Activated CD8-positive, alpha-beta T cell treated with anti-CD3 and anti-CD28 coated beads for 36 hours (primary cell): ENCODE results near the gene SENP1. TPM values are rescaled to one million over a fixed set of nuclear protein-coding genes. Genes with fewer than 3 reads are reported as not detected.
"Not testable (repeated sequence)": the region's sequence is repeated elsewhere in the genome, so short reads cannot be mapped to it uniquely, and the experiment has no call there.

Source experiments
- ATAC-seq: fragments of 200-7000 bp; cut with Tn5 transposase; one replicate; pipeline ENCODE4 v1.10.0; 2021; ENCODE audit warnings: mild to moderate bottlenecking, moderate library complexity
- CTCF ChIA-PET: fragments of 350-600 bp; sonication (Branson Sonifier 250); formaldehyde crosslinking; loops from one replicate; lab custom pipeline; 2021; ENCODE audit warnings: antibody characterized with exemption; lab: Charles Lee
- POLR2A ChIA-PET: fragments of 350-600 bp; sonication (Branson Sonifier 250); formaldehyde crosslinking; loops from one replicate; lab custom pipeline; 2021; ENCODE audit warnings: antibody characterized with exemption; lab: Charles Lee
- DNase-seq: peaks from one replicate; pipeline ENCODE4 v3.0.0-alpha.2; 2020
- H3K27ac Mint-ChIP-seq: one replicate; pipeline ENCODE4 v1.8.0; 2021; ENCODE audit warnings: mild to moderate bottlenecking, mixed read lengths
- H3K27me3 Mint-ChIP-seq: one replicate; pipeline ENCODE4 v1.8.0; 2021; ENCODE audit warnings: mixed read lengths
- H3K36me3 Mint-ChIP-seq: one replicate; pipeline ENCODE4 v1.8.0; 2021; ENCODE audit warnings: low read depth, mixed read lengths
- H3K4me1 Mint-ChIP-seq: one replicate; pipeline ENCODE4 v1.8.0; 2021; ENCODE audit warnings: low read depth, mixed read lengths
- H3K4me3 Mint-ChIP-seq: one replicate; pipeline ENCODE4 v1.8.0; 2021; ENCODE audit warnings: mild to moderate bottlenecking, moderate library complexity, mixed read lengths
- H3K9me3 Mint-ChIP-seq: one replicate; pipeline ENCODE4 v1.8.0; 2021; ENCODE audit warnings: mixed read lengths
- CTCF ChIP-seq: fragments of 200-600 bp; IDR thresholded peaks from one replicate; pipeline ENCODE4 v1.8.0; 2022; ENCODE audit warnings: antibody characterized with exemption, mild to moderate bottlenecking
- intact Hi-C: fragments of 100-400 bp; cut with micrococcal nuclease; formaldehyde crosslinking; loops from one replicate; pipeline ENCODE4 v1.10.0; 2022
- total RNA-seq, 2 experiments: library from RNA; stranded (reverse); gene quantifications; one replicate each; pipeline ENCODE4 v1.2.3, GENCODE V29; 2021

The SENP1 gene
- total RNA-seq, 2 experiments from 2014 or later = 39.8 to 40.2 TPM

GRCh38 chr12:48128800-48129199 lies 22.9 kb upstream of the SENP1 start:
- Mint-ChIP-seq H3K27me3 (no peaks in the 10 kb centered on the region), H3K27ac (no peak overlapping the region), H3K36me3 (peaks cover 31% of the 10 kb centered on the region), H3K9me3 (no peaks in the 10 kb centered on the region), H3K4me3 (no peak overlapping the region), H3K4me1 (peaks cover 3% of the 10 kb centered on the region)
- ATAC-seq = no peak
- no peak for TF ChIP-seq CTCF
- DNase-seq = no peak
- intact Hi-C loops = no loop called here
- ChIA-PET POLR2A (no interaction called here), CTCF (interaction anchor here (1.3 kb wide), 1 partner anchor 179 kb away, joined by 3 read pairs; no protein-coding TSS in a partner anchor)

- peaks cover 28% of the 10 kb centered on the region for H3K36me3 Mint-ChIP-seq
- CTCF ChIA-PET = interaction anchor here (0.9 to 1.2 kb wide), 2 partner anchors 10 to 37 kb away, joined by 3 to 4 read pairs; no protein-coding TSS in a partner anchor
Observed at GRCh38 chr12:48126953-48127630, 21.2 kb upstream of the SENP1 start.

GRCh38 chr12:48125985-48126384 lies 20.1 kb upstream of the SENP1 start:
- intact Hi-C loops = no loop called here
- Mint-ChIP-seq H3K27ac (no peak overlapping the region), H3K9me3 (no peaks in the 10 kb centered on the region), H3K36me3 (peaks cover 30% of the 10 kb centered on the region), H3K4me1 (peaks cover 4% of the 10 kb centered on the region), H3K27me3 (no peaks in the 10 kb centered on the region), H3K4me3 (no peak overlapping the region)
- DNase-seq (no peak), ATAC-seq (no peak)
- ChIA-PET POLR2A (interaction anchor here (0.8 kb wide), 1 partner anchor 9 kb away, joined by 3 read pairs; no protein-coding TSS in a partner anchor), CTCF (no interaction called here)
- TF ChIP-seq CTCF = no peak

More at GRCh38 chr12:48126953-48127630, 21.2 kb upstream of the SENP1 start:
- POLR2A ChIA-PET = interaction anchor here (1.2 to 1.9 kb wide), 3 partner anchors 11 to 22 kb away, joined by 3 to 4 read pairs (median 3); partner anchors contain the start of gene SENP1
- DNase-seq (no peak), ATAC-seq (no peak)
- H3K27me3 Mint-ChIP-seq = no peaks in the 10 kb centered on the region
- no peak overlapping the region for H3K4me3 Mint-ChIP-seq
- no peak for TF ChIP-seq CTCF
- H3K4me1 Mint-ChIP-seq = peaks cover 3% of the 10 kb centered on the region
- H3K9me3 Mint-ChIP-seq = no peaks in the 10 kb centered on the region
- intact Hi-C loops = no loop called here
- H3K27ac Mint-ChIP-seq = no peak overlapping the region

GRCh38 chr12:48125542-48125941 lies 19.7 kb upstream of the SENP1 start:
- H3K4me3 Mint-ChIP-seq, ATAC-seq, H3K27me3 Mint-ChIP-seq, H3K4me1 Mint-ChIP-seq, H3K9me3 Mint-ChIP-seq, H3K27ac Mint-ChIP-seq, DNase-seq, CTCF ChIA-PET, intact Hi-C loops: not testable (repeated sequence)
- peaks cover 29% of the 10 kb centered on the region for H3K36me3 Mint-ChIP-seq
- POLR2A ChIA-PET = interaction anchor here (0.8 kb wide), 1 partner anchor 8 kb away, joined by 3 read pairs; no protein-coding TSS in a partner anchor

- CTCF ChIA-PET = no interaction called here
- Mint-ChIP-seq H3K4me1 (peaks cover 14% of the 10 kb centered on the region), H3K4me3 (no peak overlapping the region), H3K36me3 (peaks cover 24% of the 10 kb centered on the region), H3K27ac (no peak overlapping the region), H3K9me3 (no peaks in the 10 kb centered on the region), H3K27me3 (no peaks in the 10 kb centered on the region)
- no peak for TF ChIP-seq CTCF
- ATAC-seq (no peak), DNase-seq (no peak)
- intact Hi-C loops = no loop called here
- POLR2A ChIA-PET = no interaction called here
Observed at GRCh38 chr12:48123169-48123568, 17.3 kb upstream of the SENP1 start.
